HG03159 (cell line): ENCODE results near the gene ELN.
"Not testable (repeated sequence)": the region's sequence is repeated elsewhere in the genome, so short reads cannot be mapped to it uniquely, and the experiment has no call there.

ENCODE experiments used
- ATAC-seq: cut with Tn5 transposase; IDR thresholded peaks from one replicate; pipeline ENCODE4 v1.9.1; 2021; ENCODE audit warnings: mild to moderate bottlenecking, moderate library complexity; ENCODE audit not compliant: unreplicated experiment

The ELN gene

GRCh38 chr7:74040791-74041520 is 13.0 kb downstream of the ELN start:
- ATAC-seq = no peak

GRCh38 chr7:74042746-74043522 is 15.0 kb downstream of the ELN start:
- no peak for ATAC-seq

- ATAC-seq = no peak
Measured at GRCh38 chr7:74043523-74043951, 15.6 kb downstream of the ELN start.

- no peak for ATAC-seq
Measured at GRCh38 chr7:74044366-74045350, 16.7 kb downstream of the ELN start.

- ATAC-seq = not testable (repeated sequence)
Measured at GRCh38 chr7:74046581-74046980, 18.6 kb downstream of the ELN start.

GRCh38 chr7:74047804-74048380 is 19.9 kb downstream of the ELN start:
- no peak for ATAC-seq

- no peak for ATAC-seq
Measured at GRCh38 chr7:74048999-74049599, 21.1 kb downstream of the ELN start.

GRCh38 chr7:74049997-74050798 is 22.2 kb downstream of the ELN start:
- ATAC-seq = no peak

GRCh38 chr7:74051193-74051592 is 23.2 kb downstream of the ELN start:
- no peak for ATAC-seq

- ATAC-seq = no peak
Measured at GRCh38 chr7:74051629-74052410, 23.8 kb downstream of the ELN start.

GRCh38 chr7:74052628-74053027 is 24.7 kb downstream of the ELN start:
- ATAC-seq = no peak

GRCh38 chr7:74053589-74054186 is 25.7 kb downstream of the ELN start:
- no peak for ATAC-seq

- ATAC-seq = no peak
Measured at GRCh38 chr7:74056096-74056915, 28.3 kb downstream of the ELN start.

GRCh38 chr7:74057216-74057925 is 29.4 kb downstream of the ELN start:
- no peak for ATAC-seq

GRCh38 chr7:74057987-74058386 is 30.0 kb downstream of the ELN start:
- no peak for ATAC-seq

GRCh38 chr7:74058486-74058885 is 30.5 kb downstream of the ELN start:
- no peak for ATAC-seq

- no peak for ATAC-seq
Measured at GRCh38 chr7:74059037-74059436, 31.1 kb downstream of the ELN start.
